ENCODE data around the gene NEK8.

Gene NEK8

GRCh38 chr17:28724500-28725165 is 4.0 kb upstream of the NEK8 start:
- H3K27ac ChIP-seq = peak overlapping the region; percentile 99
- CTCF ChIA-PET = interaction anchor here (1.0 to 5.6 kb wide), 2 partner anchors 23 to 78 kb away, joined by 3 to 249 read pairs; partner anchors contain the start of gene TRAF4
- no peak for TF ChIP-seq CTCF (conservative IDR thresholded peaks at IDR 0.05; ENCODE audit: low read depth)
- no peak for DNase-seq (ENCODE audit: low spot score)
- POLR2A ChIA-PET (ENCODE audit: low non-redundant PET) = interaction anchor here (5.5 kb wide), 1 partner anchor 20 kb away, joined by 95 read pairs; the partner anchor contains the start of gene TRAF4

- H3K27ac ChIP-seq = peak overlapping the region; percentile 99
- no peak for TF ChIP-seq CTCF (conservative IDR thresholded peaks at IDR 0.05; ENCODE audit: low read depth)
- DNase-seq (ENCODE audit: low spot score) = no peak
- POLR2A ChIA-PET (ENCODE audit: low non-redundant PET) = interaction anchor here (0.8 to 5.5 kb wide), 2 partner anchors 10 to 19 kb away, joined by 3 to 95 read pairs; partner anchors contain the start of gene TRAF4
- CTCF ChIA-PET = interaction anchor here (0.6 to 5.6 kb wide), 3 partner anchors 23 to 1408 kb away, joined by 3 to 249 read pairs (median 3); partner anchors contain the start of gene TRAF4
Observed at GRCh38 chr17:28725166-28725659, 3.4 kb upstream of the NEK8 start.

- POLR2A ChIA-PET (ENCODE audit: low non-redundant PET) = interaction anchor here (0.5 to 5.5 kb wide), 4 partner anchors 11 to 31 kb away, joined by 3 to 95 read pairs (median 14); partner anchors contain the start of gene TRAF4
- peak; percentile 48 for DNase-seq (ENCODE audit: low spot score)
- no peak for TF ChIP-seq CTCF (conservative IDR thresholded peaks at IDR 0.05; ENCODE audit: low read depth)
- H3K27ac ChIP-seq = peak overlapping the region; percentile 99
- CTCF ChIA-PET = interaction anchor here (0.6 to 5.6 kb wide), 8 partner anchors 22 to 1407 kb away, joined by 3 to 249 read pairs (median 6); partner anchors contain the start of genes PHF12 and TRAF4
Observed at GRCh38 chr17:28725660-28726225, 2.8 kb upstream of the NEK8 start.

- peak within 1 kb of the TSS; percentile 99 for H3K27ac ChIP-seq
- peak; percentile 82 for DNase-seq (ENCODE audit: low spot score)
- ChIA-PET POLR2A (ENCODE audit: low non-redundant PET) (interaction anchor here (0.5 to 5.5 kb wide), 5 partner anchors 18 to 223 kb away, joined by 3 to 95 read pairs (median 5); partner anchors contain the start of gene TRAF4), CTCF (interaction anchor here (0.5 to 5.6 kb wide), 22 partner anchors 9 to 386 kb away, joined by 3 to 249 read pairs (median 5); partner anchors contain the start of genes FLOT2, PHF12 and TRAF4)
- TF ChIP-seq CTCF (conservative IDR thresholded peaks at IDR 0.05; ENCODE audit: low read depth) = no peak
Observed at GRCh38 chr17:28726226-28726626, 2.4 kb upstream of the NEK8 start, which contains the start of gene TLCD1. Gene TLCD1 (minus strand): TSS chr17:28726233. CDS start chr17:28726097, 136 bp downstream.

- peak overlapping the region; percentile 99 for H3K27ac ChIP-seq
- TF ChIP-seq CTCF (conservative IDR thresholded peaks at IDR 0.05; ENCODE audit: low read depth) = peak; percentile 99
- CTCF ChIA-PET = interaction anchor here (0.5 to 5.6 kb wide), 29 partner anchors 8 to 385 kb away, joined by 3 to 249 read pairs (median 4); partner anchors contain the start of genes FLOT2, PHF12 and TRAF4
- peak; percentile 82 for DNase-seq (ENCODE audit: low spot score)
- POLR2A ChIA-PET (ENCODE audit: low non-redundant PET) = interaction anchor here (0.5 to 5.5 kb wide), 10 partner anchors 17 to 225 kb away, joined by 3 to 95 read pairs (median 5); partner anchors contain the start of genes PHF12 and TRAF4
Observed at GRCh38 chr17:28726627-28727491, 1.7 kb upstream of the NEK8 start.
